NCI-H146 treated with DMSO at 0.1 percent for 48 hours (cell line): ENCODE results near the gene DHRS7.
"Not testable (repeated sequence)": the region's sequence is repeated elsewhere in the genome, so short reads cannot be mapped to it uniquely, and the experiment has no call there.

Source experiments
- DNase-seq: peaks from one replicate; lab custom pipeline; 2025; ENCODE audit not compliant: unreplicated experiment; lab: John Stamatoyannopoulos, UW

DHRS7 gene

GRCh38 chr14:60151715-60152114, 13.5 kb downstream of the DHRS7 start:
- DNase-seq = no peak

GRCh38 chr14:60134702-60135101, 30.5 kb downstream of the DHRS7 start:
- DNase-seq = no peak

- no peak for DNase-seq
Measured at GRCh38 chr14:60133487-60133886, 31.7 kb downstream of the DHRS7 start.

GRCh38 chr14:60125918-60126317, 39.3 kb downstream of the DHRS7 start:
- DNase-seq = no peak

GRCh38 chr14:60116181-60116580, 49.0 kb downstream of the DHRS7 start:
- no peak for DNase-seq

- no peak for DNase-seq
Measured at GRCh38 chr14:60114881-60115280, 50.3 kb downstream of the DHRS7 start.

- DNase-seq = no peak
Measured at GRCh38 chr14:60111732-60112131, 53.5 kb downstream of the DHRS7 start.

GRCh38 chr14:60107477-60107876, 57.7 kb downstream of the DHRS7 start:
- DNase-seq = no peak

- DNase-seq = no peak
Measured at GRCh38 chr14:60106339-60106738, 58.9 kb downstream of the DHRS7 start.

- DNase-seq = no peak
Measured at GRCh38 chr14:60102389-60102788, 62.8 kb downstream of the DHRS7 start.

GRCh38 chr14:60101786-60102185, 63.4 kb downstream of the DHRS7 start:
- no peak for DNase-seq

- DNase-seq = not testable (repeated sequence)
Measured at GRCh38 chr14:60099855-60100254, 65.3 kb downstream of the DHRS7 start.

- DNase-seq = no peak
Measured at GRCh38 chr14:60097974-60098373, 67.2 kb downstream of the DHRS7 start.

- no peak for DNase-seq
Measured at GRCh38 chr14:60095781-60096450, 69.3 kb downstream of the DHRS7 start.

GRCh38 chr14:60095231-60095630, 70.0 kb downstream of the DHRS7 start:
- no peak for DNase-seq

GRCh38 chr14:60094306-60094897, 70.8 kb downstream of the DHRS7 start:
- DNase-seq = no peak
